GM19328 (cell line): ENCODE results near the gene FAM110A.
A peak's percentile ranks its signal among the peaks of the same experiment; 100 is the strongest.
"Not testable (repeated sequence)": the region's sequence is repeated elsewhere in the genome, so short reads cannot be mapped to it uniquely, and the experiment has no call there.

Experiments
- ATAC-seq: cut with Tn5 transposase; IDR thresholded peaks from one replicate; pipeline ENCODE4 v1.9.1; 2021; ENCODE audit warnings: mild to moderate bottlenecking, moderate library complexity; ENCODE audit not compliant: unreplicated experiment

The FAM110A gene

GRCh38 chr20:822651-823573 lies 10.6 kb upstream of the FAM110A start:
- ATAC-seq: no peak

- no peak for ATAC-seq
These were observed 10.0 kb upstream of the FAM110A start for GRCh38 chr20:823574-823902.

- no peak for ATAC-seq
These were observed 9.0 kb upstream of the FAM110A start for GRCh38 chr20:824490-824889.

- ATAC-seq: no peak
These were observed 8.6 kb upstream of the FAM110A start for GRCh38 chr20:824916-825315.

- no peak for ATAC-seq
These were observed 7.6 kb upstream of the FAM110A start for GRCh38 chr20:825710-826421.

GRCh38 chr20:826695-827323 lies 6.7 kb upstream of the FAM110A start:
- no peak for ATAC-seq

- ATAC-seq: not testable (repeated sequence)
These were observed 5.5 kb upstream of the FAM110A start for GRCh38 chr20:827981-828380.

GRCh38 chr20:828987-829386 lies 4.5 kb upstream of the FAM110A start:
- no peak for ATAC-seq

GRCh38 chr20:829551-829950 lies 4.0 kb upstream of the FAM110A start:
- no peak for ATAC-seq

- ATAC-seq: no peak
These were observed 3.4 kb upstream of the FAM110A start for GRCh38 chr20:830011-830521.

GRCh38 chr20:831251-831650 lies 2.3 kb upstream of the FAM110A start:
- no peak for ATAC-seq

- no peak for ATAC-seq
These were observed 1.6 kb upstream of the FAM110A start for GRCh38 chr20:831956-832355.

GRCh38 chr20:833121-833449 lies 430 bp upstream of the FAM110A start:
- peak; percentile 12 for ATAC-seq

GRCh38 chr20:834151-834746 lies 734 bp downstream of the FAM110A start:
- ATAC-seq: no peak

- ATAC-seq: no peak
These were observed 2.1 kb downstream of the FAM110A start for GRCh38 chr20:835608-836045.

GRCh38 chr20:836190-836589 lies 2.7 kb downstream of the FAM110A start:
- no peak for ATAC-seq

- ATAC-seq: no peak
These were observed 5.5 kb downstream of the FAM110A start for GRCh38 chr20:839015-839414.

- ATAC-seq: no peak
These were observed 6.1 kb downstream of the FAM110A start for GRCh38 chr20:839626-840025.

- ATAC-seq: no peak
These were observed 7.0 kb downstream of the FAM110A start for GRCh38 chr20:840503-840857.

- ATAC-seq: no peak
These were observed 7.5 kb downstream of the FAM110A start for GRCh38 chr20:840858-841567.
